Measurements from ENCODE around the gene KCNK1.
A peak's percentile ranks its signal among the peaks of the same experiment; 100 is the strongest.

KCNK1 gene

GRCh38 chr1:233613252-233614172 lies at the start of gene KCNK1:
Gene KCNK1 (plus strand): TSS chr1:233614106. CDS start chr1:233614172, 66 bp downstream.
- no peak within 1 kb of the TSS for H3K27ac Mint-ChIP-seq (ENCODE audit: low read depth)
- no peak for DNase-seq (ENCODE audit: low spot score in 2 of 2)
- peak within 1 kb of the TSS; percentile 7 for H3K4me3 Mint-ChIP-seq
- ATAC-seq (replicated peaks; ENCODE audit: extremely low read depth, poor library complexity, severe bottlenecking), result no peak
- H3K36me3 Mint-ChIP-seq (ENCODE audit: insufficient read depth), result peaks cover 2% of the 10 kb centered on the region
- peaks cover 93% of the 10 kb centered on the region for H3K27me3 Mint-ChIP-seq
- no peaks in the 10 kb centered on the region for H3K4me1 Mint-ChIP-seq
- no peaks in the 10 kb centered on the region for H3K9me3 Mint-ChIP-seq

DNA sequence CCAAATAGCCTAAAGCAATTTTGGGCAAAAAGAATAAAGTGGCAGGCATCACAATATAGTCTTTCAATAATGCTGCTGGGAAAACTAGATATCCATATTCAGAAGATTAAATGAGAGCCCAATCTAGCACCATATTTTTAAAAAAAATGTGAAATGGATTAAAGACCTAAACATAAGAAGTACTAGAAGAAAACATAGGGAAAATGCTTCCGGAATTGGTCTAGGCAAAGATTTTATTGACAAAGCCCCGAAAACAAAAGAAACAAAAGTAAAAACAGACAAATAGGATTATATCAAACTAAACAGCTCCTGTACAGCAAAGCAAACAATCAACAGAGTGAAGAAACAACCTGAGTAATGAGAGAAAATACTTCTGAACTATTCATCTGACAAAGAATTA lies 48.6 kb upstream of the KCNK1 start:
- DNase-seq (ENCODE audit: low spot score in 2 of 2) (no peak), ATAC-seq (replicated peaks; ENCODE audit: extremely low read depth, poor library complexity, severe bottlenecking) (no peak)
- no peaks in the 10 kb centered on the region for H3K27me3 Mint-ChIP-seq
- H3K4me1 Mint-ChIP-seq, result no peaks in the 10 kb centered on the region
- no peak overlapping the region for H3K4me3 Mint-ChIP-seq
- H3K27ac Mint-ChIP-seq (ENCODE audit: low read depth), result no peak overlapping the region
- H3K9me3 Mint-ChIP-seq, result peaks cover 6% of the 10 kb centered on the region
- H3K36me3 Mint-ChIP-seq (ENCODE audit: insufficient read depth), result peaks cover 1% of the 10 kb centered on the region

- H3K27me3 Mint-ChIP-seq, result no peaks in the 10 kb centered on the region
- H3K27ac Mint-ChIP-seq (ENCODE audit: low read depth), result no peak overlapping the region
- H3K4me1 Mint-ChIP-seq, result no peaks in the 10 kb centered on the region
- ATAC-seq (replicated peaks; ENCODE audit: extremely low read depth, poor library complexity, severe bottlenecking) (no peak), DNase-seq (ENCODE audit: low spot score in 2 of 2) (no peak)
- H3K9me3 Mint-ChIP-seq, result peaks cover 6% of the 10 kb centered on the region
- H3K4me3 Mint-ChIP-seq, result no peak overlapping the region
- peaks cover 1% of the 10 kb centered on the region for H3K36me3 Mint-ChIP-seq (ENCODE audit: insufficient read depth)
These were observed 47.0 kb upstream of the KCNK1 start for GRCh38 chr1:233566886-233567285.

- no peaks in the 10 kb centered on the region for H3K4me1 Mint-ChIP-seq
- peaks cover 15% of the 10 kb centered on the region for H3K27me3 Mint-ChIP-seq
- ATAC-seq (replicated peaks; ENCODE audit: extremely low read depth, poor library complexity, severe bottlenecking) (no peak), DNase-seq (ENCODE audit: low spot score in 2 of 2) (no peak)
- H3K9me3 Mint-ChIP-seq, result no peaks in the 10 kb centered on the region
- H3K36me3 Mint-ChIP-seq (ENCODE audit: insufficient read depth), result peaks cover 1% of the 10 kb centered on the region
- no peak overlapping the region for H3K4me3 Mint-ChIP-seq
- no peak overlapping the region for H3K27ac Mint-ChIP-seq (ENCODE audit: low read depth)
These were observed 44.3 kb upstream of the KCNK1 start for GRCh38 chr1:233569636-233570035.

GRCh38 chr1:233570216-233570615 lies 43.7 kb upstream of the KCNK1 start:
- Mint-ChIP-seq H3K36me3 (ENCODE audit: insufficient read depth) (peaks cover 1% of the 10 kb centered on the region), H3K9me3 (no peaks in the 10 kb centered on the region), H3K4me3 (no peak overlapping the region), H3K4me1 (no peaks in the 10 kb centered on the region), H3K27ac (ENCODE audit: low read depth) (no peak overlapping the region), H3K27me3 (peaks cover 19% of the 10 kb centered on the region)
- DNase-seq (ENCODE audit: low spot score in 2 of 2) (no peak), ATAC-seq (replicated peaks; ENCODE audit: extremely low read depth, poor library complexity, severe bottlenecking) (no peak)

- ATAC-seq (replicated peaks; ENCODE audit: extremely low read depth, poor library complexity, severe bottlenecking) (no peak), DNase-seq (ENCODE audit: low spot score in 2 of 2) (no peak)
- no peak overlapping the region for H3K27ac Mint-ChIP-seq (ENCODE audit: low read depth)
- H3K36me3 Mint-ChIP-seq (ENCODE audit: insufficient read depth), result peaks cover 1% of the 10 kb centered on the region
- H3K4me3 Mint-ChIP-seq, result no peak overlapping the region
- H3K9me3 Mint-ChIP-seq, result no peaks in the 10 kb centered on the region
- peaks cover 24% of the 10 kb centered on the region for H3K27me3 Mint-ChIP-seq
- H3K4me1 Mint-ChIP-seq, result no peaks in the 10 kb centered on the region
These were observed 43.2 kb upstream of the KCNK1 start for GRCh38 chr1:233570706-233571105.

GRCh38 chr1:233572896-233573295 lies 41.0 kb upstream of the KCNK1 start:
- Mint-ChIP-seq H3K4me1 (no peaks in the 10 kb centered on the region), H3K27ac (ENCODE audit: low read depth) (no peak overlapping the region), H3K36me3 (ENCODE audit: insufficient read depth) (no peaks in the 10 kb centered on the region), H3K9me3 (no peaks in the 10 kb centered on the region), H3K4me3 (no peak overlapping the region), H3K27me3 (peaks cover 37% of the 10 kb centered on the region)
- ATAC-seq (replicated peaks; ENCODE audit: extremely low read depth, poor library complexity, severe bottlenecking), result no peak
- no peak for DNase-seq (ENCODE audit: low spot score in 2 of 2)

DNA sequence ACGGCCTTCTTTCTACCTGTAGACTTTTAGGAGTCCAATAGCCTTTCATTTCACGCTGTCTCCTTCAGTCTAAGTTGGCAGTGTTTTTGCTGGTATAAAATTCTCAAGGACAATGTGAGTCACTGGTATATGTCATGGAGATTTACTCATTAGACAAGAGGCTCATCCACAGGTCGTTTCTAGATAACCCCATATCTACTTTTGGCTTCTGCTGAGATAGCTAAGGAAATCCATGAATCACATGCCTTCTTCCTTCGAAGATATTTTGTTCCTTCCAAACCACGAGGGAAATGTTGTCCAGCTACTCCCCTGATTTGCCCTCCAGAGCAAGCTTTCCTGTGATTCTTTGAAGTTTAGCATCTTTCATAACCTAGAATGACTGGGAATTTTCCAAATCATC lies 38.5 kb upstream of the KCNK1 start:
- no peaks in the 10 kb centered on the region for H3K36me3 Mint-ChIP-seq (ENCODE audit: insufficient read depth)
- no peaks in the 10 kb centered on the region for H3K9me3 Mint-ChIP-seq
- no peak overlapping the region for H3K27ac Mint-ChIP-seq (ENCODE audit: low read depth)
- peaks cover 42% of the 10 kb centered on the region for H3K27me3 Mint-ChIP-seq
- no peaks in the 10 kb centered on the region for H3K4me1 Mint-ChIP-seq
- no peak overlapping the region for H3K4me3 Mint-ChIP-seq
- ATAC-seq (replicated peaks; ENCODE audit: extremely low read depth, poor library complexity, severe bottlenecking) (no peak), DNase-seq (ENCODE audit: low spot score in 2 of 2) (no peak)

- Mint-ChIP-seq H3K27ac (ENCODE audit: low read depth) (no peak overlapping the region), H3K4me3 (no peak overlapping the region), H3K9me3 (no peaks in the 10 kb centered on the region), H3K36me3 (ENCODE audit: insufficient read depth) (no peaks in the 10 kb centered on the region), H3K4me1 (no peaks in the 10 kb centered on the region), H3K27me3 (peaks cover 44% of the 10 kb centered on the region)
- DNase-seq (ENCODE audit: low spot score in 2 of 2), result no peak
- no peak for ATAC-seq (replicated peaks; ENCODE audit: extremely low read depth, poor library complexity, severe bottlenecking)
These were observed 31.5 kb upstream of the KCNK1 start for GRCh38 chr1:233582439-233582838.

- Mint-ChIP-seq H3K27me3 (peaks cover 47% of the 10 kb centered on the region), H3K4me3 (no peak overlapping the region), H3K9me3 (no peaks in the 10 kb centered on the region), H3K27ac (ENCODE audit: low read depth) (no peak overlapping the region), H3K36me3 (ENCODE audit: insufficient read depth) (no peaks in the 10 kb centered on the region), H3K4me1 (no peaks in the 10 kb centered on the region)
- DNase-seq (ENCODE audit: low spot score in 2 of 2), result no peak
- no peak for ATAC-seq (replicated peaks; ENCODE audit: extremely low read depth, poor library complexity, severe bottlenecking)
These were observed 29.5 kb upstream of the KCNK1 start for GRCh38 chr1:233584376-233584775.

GRCh38 chr1:233584931-233585330 lies 29.0 kb upstream of the KCNK1 start:
- no peaks in the 10 kb centered on the region for H3K4me1 Mint-ChIP-seq
- H3K4me3 Mint-ChIP-seq, result no peak overlapping the region
- DNase-seq (ENCODE audit: low spot score in 2 of 2), result no peak
- peaks cover 47% of the 10 kb centered on the region for H3K27me3 Mint-ChIP-seq
- no peaks in the 10 kb centered on the region for H3K36me3 Mint-ChIP-seq (ENCODE audit: insufficient read depth)
- no peak overlapping the region for H3K27ac Mint-ChIP-seq (ENCODE audit: low read depth)
- no peaks in the 10 kb centered on the region for H3K9me3 Mint-ChIP-seq
- ATAC-seq (replicated peaks; ENCODE audit: extremely low read depth, poor library complexity, severe bottlenecking), result no peak

DNA sequence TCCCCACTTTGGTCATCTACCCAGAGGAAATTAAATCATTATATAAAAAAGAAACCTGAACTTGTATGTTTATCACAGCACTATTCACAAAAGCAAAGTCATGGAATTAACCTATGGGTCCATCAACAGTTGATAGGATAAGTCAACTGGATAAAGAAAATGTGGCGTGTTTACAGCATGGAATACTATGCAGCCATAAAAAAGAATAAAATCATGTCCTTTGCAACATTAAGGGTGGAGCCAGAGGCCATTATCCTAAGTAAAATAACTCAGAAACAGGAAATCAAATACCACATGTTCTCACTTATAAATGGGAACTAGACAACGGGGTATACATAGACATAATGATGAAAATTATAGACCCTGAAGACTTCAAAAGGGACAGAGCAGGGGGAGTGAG lies 27.6 kb upstream of the KCNK1 start:
- ATAC-seq (replicated peaks; ENCODE audit: extremely low read depth, poor library complexity, severe bottlenecking) (no peak), DNase-seq (ENCODE audit: low spot score in 2 of 2) (no peak)
- no peaks in the 10 kb centered on the region for H3K36me3 Mint-ChIP-seq (ENCODE audit: insufficient read depth)
- no peak overlapping the region for H3K27ac Mint-ChIP-seq (ENCODE audit: low read depth)
- H3K4me3 Mint-ChIP-seq, result no peak overlapping the region
- no peaks in the 10 kb centered on the region for H3K4me1 Mint-ChIP-seq
- H3K9me3 Mint-ChIP-seq, result no peaks in the 10 kb centered on the region
- H3K27me3 Mint-ChIP-seq, result peaks cover 33% of the 10 kb centered on the region

- no peaks in the 10 kb centered on the region for H3K36me3 Mint-ChIP-seq (ENCODE audit: insufficient read depth)
- no peak for DNase-seq (ENCODE audit: low spot score in 2 of 2)
- H3K27me3 Mint-ChIP-seq, result peaks cover 24% of the 10 kb centered on the region
- H3K9me3 Mint-ChIP-seq, result no peaks in the 10 kb centered on the region
- no peaks in the 10 kb centered on the region for H3K4me1 Mint-ChIP-seq
- no peak overlapping the region for H3K27ac Mint-ChIP-seq (ENCODE audit: low read depth)
- no peak for ATAC-seq (replicated peaks; ENCODE audit: extremely low read depth, poor library complexity, severe bottlenecking)
- H3K4me3 Mint-ChIP-seq, result no peak overlapping the region
These were observed 26.7 kb upstream of the KCNK1 start for GRCh38 chr1:233587196-233587595.
